ENCODE data around the gene ANKRD13D. TPM values are rescaled to one million over a fixed set of nuclear protein-coding genes. Genes with fewer than 3 reads are reported as not detected.

ANKRD13D gene
- total RNA-seq, 1 experiment from 2014 or later, result 58.9 TPM

DNA sequence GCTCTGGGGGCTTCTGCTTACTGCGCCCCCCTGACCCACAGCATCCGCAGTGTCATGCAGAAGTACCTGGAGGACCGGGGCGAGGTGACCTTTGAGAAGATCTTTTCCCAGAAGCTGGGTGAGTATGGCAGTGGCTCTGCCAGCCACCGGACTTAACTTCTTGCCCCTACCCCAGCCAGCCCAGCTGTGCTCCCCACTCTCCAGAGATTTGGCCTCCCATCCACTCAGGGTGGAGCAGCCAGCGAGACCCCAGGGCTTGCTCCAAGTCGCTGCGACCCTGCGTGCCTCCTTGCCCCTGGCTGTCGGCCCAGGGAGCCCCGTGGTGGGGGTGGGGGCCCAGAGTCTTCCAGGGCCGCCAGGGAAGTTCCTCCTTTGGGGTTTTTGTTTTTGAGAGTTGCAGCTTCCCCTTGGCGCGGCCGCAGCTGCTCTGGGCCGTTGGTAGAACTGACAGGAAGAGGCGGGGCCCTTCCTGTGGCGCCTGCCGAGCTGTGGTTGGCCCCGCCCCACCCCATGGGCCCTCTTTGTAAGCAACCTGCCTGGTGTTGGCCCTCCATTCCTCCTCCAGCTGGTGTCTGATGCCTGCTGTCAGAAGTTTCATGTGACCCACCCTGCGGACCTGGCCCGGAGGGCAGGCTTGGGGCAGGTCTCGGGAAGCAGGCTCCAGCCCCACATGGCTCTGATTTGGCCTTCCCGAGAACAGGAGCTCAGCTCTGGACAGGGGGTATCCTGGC is 11.7 kb upstream of the ANKRD13D start:
- ATAC-seq (peak; percentile 59), DNase-seq (no peak)
- no TSS peak for BruUV-seq (replicated peaks)
- Histone ChIP-seq H3K27me3 (ENCODE audit: low read length) (no peaks in the 10 kb centered on the region), H3K4me2 (ENCODE audit: low read length) (no peak overlapping the region), H3K4me3 (ENCODE audit: low read length) (no peak overlapping the region), H4K20me1 (ENCODE audit: low read length) (peaks cover 13% of the 10 kb centered on the region; the same call in 1 of the 2 replicates), H3K9me3 (ENCODE audit: low read length) (no peaks in the 10 kb centered on the region), H3K27ac (ENCODE audit: low read length) (no peak overlapping the region), H3K79me2 (ENCODE audit: low read length) (peaks cover 47% of the 10 kb centered on the region), H3K9ac (ENCODE audit: low read length) (no peak overlapping the region), H3K9me2 (replicated peaks; ENCODE audit: low read length) (no peaks in the 10 kb centered on the region), H3K36me3 (ENCODE audit: low read depth, low read length) (peaks cover 37% of the 10 kb centered on the region), H3K4me1 (ENCODE audit: insufficient read depth, low read length) (no peaks in the 10 kb centered on the region), H3F3A (ENCODE audit: low read length, unreplicated experiment) (no peaks in the 10 kb centered on the region), H2AFZ (ENCODE audit: low read length) (no peak overlapping the region)
- intact Hi-C loops (cut with micrococcal nuclease), result no loop called here
- POLR2A ChIA-PET (ENCODE audit: unreplicated experiment), result no interaction called here
- TF ChIP-seq, protein P1, sequence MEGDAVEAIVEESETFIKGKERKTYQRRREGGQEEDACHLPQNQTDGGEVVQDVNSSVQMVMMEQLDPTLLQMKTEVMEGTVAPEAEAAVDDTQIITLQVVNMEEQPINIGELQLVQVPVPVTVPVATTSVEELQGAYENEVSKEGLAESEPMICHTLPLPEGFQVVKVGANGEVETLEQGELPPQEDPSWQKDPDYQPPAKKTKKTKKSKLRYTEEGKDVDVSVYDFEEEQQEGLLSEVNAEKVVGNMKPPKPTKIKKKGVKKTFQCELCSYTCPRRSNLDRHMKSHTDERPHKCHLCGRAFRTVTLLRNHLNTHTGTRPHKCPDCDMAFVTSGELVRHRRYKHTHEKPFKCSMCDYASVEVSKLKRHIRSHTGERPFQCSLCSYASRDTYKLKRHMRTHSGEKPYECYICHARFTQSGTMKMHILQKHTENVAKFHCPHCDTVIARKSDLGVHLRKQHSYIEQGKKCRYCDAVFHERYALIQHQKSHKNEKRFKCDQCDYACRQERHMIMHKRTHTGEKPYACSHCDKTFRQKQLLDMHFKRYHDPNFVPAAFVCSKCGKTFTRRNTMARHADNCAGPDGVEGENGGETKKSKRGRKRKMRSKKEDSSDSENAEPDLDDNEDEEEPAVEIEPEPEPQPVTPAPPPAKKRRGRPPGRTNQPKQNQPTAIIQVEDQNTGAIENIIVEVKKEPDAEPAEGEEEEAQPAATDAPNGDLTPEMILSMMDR (conservative IDR thresholded peaks at IDR 0.05; ENCODE audit: low read depth, low read length), result no peak
- TF ChIP-seq EZH2 (IDR thresholded peaks at IDR 0.05; ENCODE audit: low read length, unreplicated experiment), result no peak
- TF ChIP-seq EZH2phosphoT487 (IDR thresholded peaks at IDR 0.05; ENCODE audit: borderline replicate concordance, low read length), result no peak
- CTCF ChIA-PET, result interaction anchor here (0.5 kb wide), 1 partner anchor 258 kb away, joined by 13 read pairs; no protein-coding TSS in a partner anchor

DNA sequence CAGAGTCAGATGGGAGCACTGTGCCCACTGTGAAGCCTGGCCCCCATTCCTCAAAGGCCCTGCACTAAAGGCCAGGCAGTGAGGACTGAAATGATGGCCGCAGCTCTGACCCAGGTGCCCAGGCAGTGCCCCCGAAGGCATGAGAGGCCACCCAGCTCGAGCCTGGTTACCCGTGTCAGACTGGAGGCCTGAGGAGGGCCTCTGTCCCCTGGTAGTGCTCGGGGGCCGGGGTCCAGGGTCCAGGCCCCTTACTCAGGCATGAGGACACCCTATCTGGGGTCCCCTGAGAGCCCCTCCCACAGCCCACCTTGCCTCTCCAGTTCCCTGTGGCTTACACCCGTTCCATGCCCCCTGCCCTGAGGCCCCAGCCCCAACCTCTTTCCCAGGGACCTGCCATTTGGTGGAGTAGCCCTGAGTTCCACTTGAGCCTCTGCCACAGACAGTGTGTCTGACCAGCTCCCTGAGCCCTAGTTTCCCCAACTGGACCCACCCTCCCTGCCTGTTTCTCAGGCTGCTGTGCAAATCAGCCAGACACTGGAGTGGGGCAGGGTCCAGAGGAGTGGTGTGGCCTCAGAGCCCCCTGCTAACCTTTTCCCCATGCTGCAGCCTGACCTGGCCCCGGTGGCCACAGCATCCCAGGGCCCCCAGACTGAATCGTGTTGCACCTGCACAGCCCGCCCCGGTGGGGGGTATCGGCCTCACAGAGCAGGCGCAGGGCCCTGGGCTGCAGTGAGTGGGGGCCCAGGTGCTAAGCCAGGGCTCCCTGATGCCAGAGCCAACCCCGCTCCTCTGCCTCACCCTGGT is 10.8 kb upstream of the ANKRD13D start:
- POLR2A ChIA-PET (ENCODE audit: unreplicated experiment), result no interaction called here

More for the DNA sequence above, 10.8 kb upstream of the ANKRD13D start:
- DNase-seq (no peak), ATAC-seq (no peak)
- no peak for TF ChIP-seq EZH2 (IDR thresholded peaks at IDR 0.05; ENCODE audit: low read length, unreplicated experiment)
- TF ChIP-seq EZH2phosphoT487 (IDR thresholded peaks at IDR 0.05; ENCODE audit: borderline replicate concordance, low read length), result no peak
- TF ChIP-seq, protein P1 (conservative IDR thresholded peaks at IDR 0.05; ENCODE audit: low read depth, low read length), result no peak
- intact Hi-C loops (cut with micrococcal nuclease), result no loop called here
- Histone ChIP-seq H3K9ac (ENCODE audit: low read length) (no peak overlapping the region), H3K4me3 (ENCODE audit: low read length) (no peak overlapping the region), H3K9me3 (ENCODE audit: low read length) (no peaks in the 10 kb centered on the region), H3F3A (ENCODE audit: low read length, unreplicated experiment) (no peaks in the 10 kb centered on the region), H3K36me3 (ENCODE audit: low read depth, low read length) (peaks cover 41% of the 10 kb centered on the region), H3K4me2 (ENCODE audit: low read length) (no peak overlapping the region), H2AFZ (ENCODE audit: low read length) (no peak overlapping the region), H4K20me1 (ENCODE audit: low read length) (peaks cover 3% of the 10 kb centered on the region; the same call in 1 of the 2 replicates), H3K4me1 (ENCODE audit: insufficient read depth, low read length) (no peaks in the 10 kb centered on the region), H3K9me2 (replicated peaks; ENCODE audit: low read length) (no peaks in the 10 kb centered on the region), H3K79me2 (ENCODE audit: low read length) (peaks cover 37% of the 10 kb centered on the region), H3K27me3 (ENCODE audit: low read length) (no peaks in the 10 kb centered on the region), H3K27ac (ENCODE audit: low read length) (no peak overlapping the region)
- CTCF ChIA-PET, result no interaction called here
- no TSS peak for BruUV-seq (replicated peaks)
